HCEC 1CT (cell line): ENCODE data around the gene CERS4.
"Not testable (repeated sequence)": the region's sequence is repeated elsewhere in the genome, so short reads cannot be mapped to it uniquely, and the experiment has no call there.

Source experiments
- DNase-seq: peaks from one replicate; pipeline ENCODE4 v3.0.0-alpha.2; 2017

The CERS4 gene

DNA sequence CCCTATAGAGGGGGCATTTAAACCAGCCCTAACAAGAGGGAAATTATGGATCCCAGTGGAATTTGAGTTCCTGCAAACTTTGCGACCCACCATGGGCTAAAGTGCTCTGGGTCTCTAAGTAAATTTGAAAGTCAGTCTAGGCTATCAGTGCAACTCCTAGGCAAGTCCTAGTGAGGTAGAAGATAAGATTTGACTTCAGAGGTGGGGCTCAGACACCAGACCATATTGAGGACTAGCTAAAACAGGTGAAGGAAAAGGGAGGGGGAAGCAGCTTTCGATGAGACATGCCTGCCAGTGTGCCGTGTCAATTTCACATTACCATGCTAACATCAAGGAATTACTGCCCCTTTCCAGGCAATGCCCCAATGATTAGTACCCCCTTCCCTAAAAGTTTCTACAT lies 60.6 kb downstream of the CERS4 start:
- DNase-seq = no peak

DNA sequence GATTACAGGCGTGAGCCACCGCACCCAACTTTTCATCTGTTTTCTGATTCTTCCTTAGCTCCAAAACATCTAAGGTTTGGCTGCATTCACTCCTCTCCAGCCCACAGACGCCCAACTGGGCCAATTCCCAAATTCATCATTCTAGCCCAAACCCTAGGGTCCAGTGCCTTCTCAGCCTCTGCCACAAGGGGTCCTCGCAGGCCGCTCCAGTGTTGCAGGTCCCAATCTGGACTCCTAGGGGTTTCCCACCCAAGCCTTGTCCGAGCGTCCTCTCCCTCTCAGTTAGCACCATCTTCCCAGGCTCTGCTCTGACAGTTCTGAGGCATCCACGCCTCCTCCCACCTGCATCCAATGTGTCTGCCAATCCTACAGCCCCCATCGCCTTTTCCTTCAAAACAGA lies 67.3 kb downstream of the CERS4 start:
- not testable (repeated sequence) for DNase-seq

DNA sequence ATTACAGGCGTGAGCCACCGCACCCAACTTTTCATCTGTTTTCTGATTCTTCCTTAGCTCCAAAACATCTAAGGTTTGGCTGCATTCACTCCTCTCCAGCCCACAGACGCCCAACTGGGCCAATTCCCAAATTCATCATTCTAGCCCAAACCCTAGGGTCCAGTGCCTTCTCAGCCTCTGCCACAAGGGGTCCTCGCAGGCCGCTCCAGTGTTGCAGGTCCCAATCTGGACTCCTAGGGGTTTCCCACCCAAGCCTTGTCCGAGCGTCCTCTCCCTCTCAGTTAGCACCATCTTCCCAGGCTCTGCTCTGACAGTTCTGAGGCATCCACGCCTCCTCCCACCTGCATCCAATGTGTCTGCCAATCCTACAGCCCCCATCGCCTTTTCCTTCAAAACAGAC lies 82.2 kb downstream of the CERS4 start:
- not testable (repeated sequence) for DNase-seq

DNA sequence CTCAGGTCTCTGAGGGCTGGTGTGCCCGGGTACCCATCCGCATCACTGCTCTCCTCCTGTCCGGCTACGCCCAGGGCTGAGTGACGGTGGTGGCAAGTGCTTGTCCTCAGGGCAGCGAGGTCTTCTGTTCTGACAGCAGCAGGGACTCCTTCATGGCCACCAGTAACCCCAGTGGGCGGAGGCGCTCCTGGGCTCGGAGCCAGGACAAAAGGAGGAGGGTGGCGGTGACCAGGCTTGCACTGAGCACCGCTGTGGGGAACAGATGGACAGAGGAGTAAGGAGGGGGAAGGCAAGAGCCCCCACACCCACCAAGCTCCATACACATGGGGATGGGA lies 93.2 kb downstream of the CERS4 start:
- DNase-seq = no peak

DNA sequence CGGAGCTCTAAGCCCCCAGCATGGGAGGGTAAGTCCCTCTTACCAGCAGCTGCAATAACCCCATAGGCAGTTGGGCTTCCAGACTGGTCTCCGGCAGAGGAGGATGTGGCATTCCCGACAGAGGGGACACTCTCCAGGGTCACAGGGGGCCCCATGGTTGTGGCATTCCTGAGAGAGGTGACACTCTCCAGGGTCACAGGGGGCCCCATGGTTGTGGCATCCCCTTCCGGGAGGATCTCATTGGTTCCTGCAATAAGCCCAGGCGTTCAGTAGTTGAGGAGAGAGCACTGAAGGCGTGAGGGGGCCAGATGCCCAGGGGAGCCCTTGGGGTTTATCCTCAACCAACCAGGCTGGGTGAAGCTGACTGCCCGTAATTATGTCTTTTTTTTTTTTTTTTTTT lies 93.6 kb downstream of the CERS4 start:
- no peak for DNase-seq

DNA sequence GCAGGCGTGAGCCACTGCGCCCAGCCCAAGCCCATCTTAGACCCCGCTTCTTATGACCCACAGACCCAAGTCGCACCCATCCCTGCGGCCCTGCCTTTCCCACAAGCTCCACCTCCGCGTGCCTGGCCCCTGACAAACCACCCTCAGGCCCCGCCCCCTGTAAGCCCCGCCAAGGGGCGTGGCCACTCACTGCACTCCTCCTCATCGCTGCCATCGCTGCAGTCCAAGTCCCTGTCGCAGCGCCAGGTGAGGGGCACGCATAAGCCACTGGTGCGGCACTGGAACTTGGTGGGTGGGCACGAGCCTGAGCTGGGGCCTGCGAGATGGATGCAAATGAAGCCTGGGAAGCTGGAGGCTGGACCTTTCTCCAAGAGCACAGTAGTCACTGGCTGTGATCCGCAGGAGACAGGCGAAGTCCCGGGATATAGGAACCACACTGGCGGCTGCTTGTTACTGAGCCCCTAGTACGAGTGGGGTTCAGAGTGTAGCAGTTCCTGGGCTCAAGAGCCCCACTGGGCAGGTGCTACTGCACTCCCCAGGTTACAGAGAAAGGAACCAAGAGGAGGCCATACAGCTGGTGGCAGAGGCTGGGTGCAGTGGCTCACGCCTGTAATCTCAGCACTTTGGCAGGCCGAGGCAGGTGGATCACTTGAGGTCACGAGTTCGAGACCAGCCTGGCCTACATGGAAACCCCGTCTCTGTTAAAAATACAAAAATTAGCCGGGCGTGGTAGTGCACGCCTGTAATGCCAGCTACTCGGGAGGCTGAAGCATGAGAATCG lies 95.9 kb downstream of the CERS4 start:
- no peak for DNase-seq

DNA sequence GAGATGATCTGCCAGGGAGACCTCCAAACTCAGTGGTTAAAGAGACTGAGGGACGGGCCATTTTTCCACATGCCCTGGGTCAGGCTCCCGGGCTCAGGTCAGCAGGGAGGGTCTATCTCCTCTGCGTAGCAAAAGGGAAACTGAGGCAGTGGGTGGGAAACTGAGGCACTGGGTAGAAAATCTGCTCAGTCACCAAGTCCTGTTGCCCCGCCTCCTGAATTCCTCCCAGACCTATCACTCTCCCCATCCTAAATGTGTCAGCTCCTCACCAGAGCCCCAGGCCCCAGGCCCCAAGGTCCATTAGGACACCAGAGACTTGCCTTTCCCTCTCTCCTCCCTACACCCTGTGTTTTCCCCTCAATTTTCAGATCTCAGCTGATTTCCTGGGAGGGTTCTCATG lies 96.6 kb downstream of the CERS4 start:
- no peak for DNase-seq

DNA sequence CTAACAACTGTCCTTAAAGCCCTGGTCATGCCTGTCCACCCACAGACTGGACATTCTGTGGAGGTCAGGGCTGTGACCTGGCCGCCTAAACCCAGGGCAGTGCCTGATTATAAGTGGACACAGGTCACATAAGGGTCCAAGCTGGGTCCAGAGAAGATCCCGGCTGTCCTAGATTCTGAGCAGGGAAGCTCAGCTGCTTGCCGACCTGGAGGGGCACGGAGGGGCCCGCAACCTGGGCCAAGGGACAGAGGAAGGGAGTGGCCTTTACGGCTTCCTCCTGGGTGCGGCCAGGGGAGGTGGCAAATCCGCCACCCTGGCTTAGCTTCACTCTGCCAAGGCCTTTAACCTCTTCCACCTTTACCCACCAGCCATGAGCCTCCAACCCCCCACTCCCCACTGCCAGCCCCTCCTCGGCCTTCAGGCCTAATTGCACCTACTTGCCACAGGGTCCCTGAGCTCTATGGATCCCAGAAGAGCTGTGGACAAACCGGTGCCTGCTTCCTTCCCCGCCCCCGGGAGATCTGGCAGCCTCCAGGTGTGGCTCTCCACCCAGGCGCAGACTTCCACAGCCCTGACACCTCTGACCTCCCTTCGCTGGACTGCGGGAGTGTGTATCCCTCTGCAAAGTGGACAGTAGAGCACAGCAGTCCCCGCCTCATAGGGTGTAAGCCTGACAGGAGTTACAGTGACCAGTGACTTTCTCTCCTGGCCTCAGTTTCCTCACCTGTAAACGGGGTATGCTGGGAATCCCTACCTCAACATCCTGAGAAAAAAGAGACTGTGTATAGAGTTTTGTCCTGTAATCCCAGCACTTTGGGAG lies 97.3 kb downstream of the CERS4 start:
- no peak for DNase-seq

DNA sequence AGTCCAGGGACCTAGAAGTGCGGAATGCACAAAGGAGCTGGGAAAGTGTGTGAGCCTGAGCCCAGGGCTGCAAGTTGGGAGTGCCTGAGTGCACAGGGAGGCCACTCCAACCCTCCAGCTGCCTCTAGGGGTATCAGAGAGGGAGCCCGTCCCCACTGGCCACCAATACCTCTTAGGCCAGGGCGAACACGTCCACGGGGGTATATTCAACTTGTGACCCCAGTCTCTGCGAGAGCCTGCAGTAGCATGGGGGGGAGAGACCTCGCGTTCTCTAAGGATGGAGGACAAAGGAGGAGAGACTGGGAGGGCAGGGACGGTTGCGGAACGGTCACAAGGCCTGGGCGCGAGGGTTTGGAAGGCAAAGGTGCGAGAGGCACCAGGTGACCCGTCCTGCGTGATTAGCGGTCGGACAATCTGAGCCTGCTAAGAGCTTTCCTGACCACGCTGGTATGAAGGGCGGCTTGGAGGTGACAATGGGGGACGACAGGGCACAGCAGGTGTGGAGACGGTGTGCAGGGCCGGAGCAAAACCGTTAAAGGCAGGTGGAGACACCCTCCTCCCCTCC lies 98.3 kb downstream of the CERS4 start:
- no peak for DNase-seq

DNA sequence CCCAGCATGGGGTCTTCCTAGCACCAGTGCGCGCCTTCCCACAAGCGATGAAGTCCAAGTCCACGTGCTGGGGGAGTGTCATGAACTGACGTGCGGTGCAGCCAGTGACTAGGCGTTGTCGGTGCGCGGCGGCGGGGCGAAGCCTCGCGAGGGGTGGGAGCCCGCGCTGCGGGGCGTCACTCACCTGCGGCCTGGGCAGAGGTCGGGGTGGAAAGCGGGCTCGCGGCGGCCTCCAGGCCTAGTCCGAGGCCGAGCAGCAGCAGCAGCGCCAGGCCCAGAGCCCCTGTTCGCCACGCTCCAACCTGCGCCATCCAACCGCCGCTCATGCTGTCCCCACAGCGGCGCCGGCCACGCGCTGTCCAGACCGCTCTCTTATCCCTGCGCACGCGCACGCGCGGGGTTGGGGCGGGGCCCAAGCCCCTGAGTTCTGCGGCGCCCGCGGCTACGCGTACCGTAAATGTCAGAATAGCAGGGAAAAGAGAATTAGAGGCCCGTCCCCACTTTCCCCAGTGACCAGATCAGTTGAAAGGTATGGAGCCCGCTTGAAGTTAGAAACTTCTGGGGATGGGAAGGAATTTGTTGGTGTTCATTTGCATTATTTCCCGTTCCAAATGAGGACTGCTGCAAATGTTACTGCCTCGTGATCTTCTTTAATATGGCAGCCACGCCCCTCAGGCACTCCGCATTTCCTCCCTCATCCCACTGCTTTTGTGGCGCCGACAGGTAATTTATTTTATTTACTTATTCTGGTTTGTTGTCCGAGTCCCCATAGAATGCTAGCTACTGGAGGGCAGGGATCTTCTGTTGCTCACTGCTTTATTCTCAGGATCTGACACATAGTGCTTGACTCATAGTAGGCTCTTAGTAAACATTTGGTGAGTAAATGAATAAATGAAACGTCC lies 99.0 kb downstream of the CERS4 start, which contains the start of gene CD320:
Gene CD320, minus strand, starts transcription at position 394 of the 902 bp plus-strand sequence. Its CDS starts 68 bp downstream, at position 326.
- DNase-seq = peak; percentile 84

DNA sequence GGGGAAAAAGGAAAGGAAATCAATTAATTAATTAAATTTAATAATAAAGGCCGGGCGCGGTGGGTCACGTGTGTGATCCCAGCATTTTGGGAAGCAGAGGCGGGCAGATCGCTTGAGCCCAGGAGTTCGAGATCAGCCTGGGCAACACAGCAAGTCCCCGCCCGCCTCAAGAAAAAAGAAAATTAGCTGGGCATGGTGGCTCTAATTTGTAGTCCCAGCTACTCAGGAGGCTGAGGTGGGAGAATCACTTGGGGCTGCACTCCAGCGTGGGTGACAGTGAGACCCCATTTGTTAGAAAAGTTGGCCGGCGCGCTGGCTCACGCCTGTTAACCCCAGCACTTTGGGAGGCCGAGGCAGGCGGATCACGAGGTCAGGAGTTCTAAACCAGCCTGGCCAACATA lies 99.7 kb downstream of the CERS4 start:
- DNase-seq = no peak

DNA sequence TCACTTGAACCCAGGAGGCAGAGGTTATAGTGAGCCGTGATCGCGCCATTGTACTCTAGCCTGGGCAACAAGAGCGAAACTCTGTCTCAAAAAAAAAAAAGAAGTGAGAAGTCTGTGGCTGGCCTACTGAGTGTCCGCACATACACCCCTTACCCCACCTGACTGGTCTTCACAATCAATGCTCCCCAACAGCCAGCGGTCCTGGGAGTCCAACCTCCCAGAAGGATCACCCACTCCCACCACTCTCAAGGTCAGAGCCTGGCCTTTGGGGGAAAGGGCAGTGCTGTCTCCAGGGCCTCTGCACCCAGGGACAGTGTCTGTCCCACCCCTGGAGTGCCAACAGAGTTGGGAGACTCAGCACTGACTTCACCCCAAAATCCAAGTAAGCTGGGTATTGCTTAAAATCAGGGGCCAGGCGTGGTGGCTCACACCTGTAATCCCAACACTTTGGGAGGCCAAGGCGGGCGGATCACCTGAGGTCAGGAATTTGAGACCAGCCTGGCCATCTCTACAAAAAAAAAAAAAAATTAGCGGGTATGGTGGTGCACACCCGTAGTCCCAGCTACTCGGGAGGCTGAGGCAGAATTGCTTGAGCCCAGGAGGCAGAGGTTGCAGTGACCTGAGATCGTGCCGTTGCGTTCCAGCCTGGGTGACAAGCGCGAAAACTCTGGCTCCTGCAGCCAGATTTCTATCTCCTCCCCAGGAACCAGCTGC lies 101.3 kb downstream of the CERS4 start:
- no peak for DNase-seq

DNA sequence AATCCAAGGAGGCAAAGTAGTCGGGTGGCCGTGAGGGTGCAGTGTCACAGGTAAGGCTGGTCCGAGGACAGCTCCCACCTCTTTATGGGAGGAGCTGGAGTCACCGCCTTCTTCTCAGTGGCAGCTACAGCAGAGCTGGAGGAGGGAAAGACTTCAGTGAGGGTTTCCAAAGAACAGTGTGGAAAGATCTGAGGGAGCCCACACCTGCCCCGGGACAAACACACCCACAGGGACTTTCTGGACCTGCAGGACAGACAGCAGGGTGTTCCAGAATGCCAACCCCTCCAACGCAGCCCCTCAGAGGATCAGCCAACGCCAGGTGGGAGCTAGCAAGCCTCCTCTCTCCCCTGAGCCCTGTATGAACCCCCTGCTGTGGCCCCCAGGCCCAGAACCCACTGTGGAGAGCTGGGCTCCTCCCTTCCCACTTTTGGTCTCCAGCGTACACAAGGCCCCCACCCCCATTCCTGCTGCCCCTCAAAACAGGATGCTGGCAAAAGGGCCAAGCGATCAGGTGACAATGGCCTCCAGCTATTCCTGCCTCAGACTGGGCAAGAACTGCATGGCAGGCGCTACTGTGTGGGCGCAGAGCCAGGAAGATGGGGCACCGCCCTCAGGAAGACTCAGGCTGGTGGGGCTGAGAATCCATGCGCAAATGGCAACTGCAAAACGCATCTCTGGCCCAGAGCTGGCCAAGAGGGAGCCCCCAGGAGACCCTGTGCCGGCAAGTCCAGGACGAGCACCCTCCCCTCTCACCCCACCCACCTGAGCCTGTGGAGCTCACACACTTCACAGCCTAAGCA lies 102.5 kb downstream of the CERS4 start:
- no peak for DNase-seq
